Spleen (tissue), 11 donors: ENCODE measurements around the gene SDK1. TPM values are rescaled to one million over a fixed set of nuclear protein-coding genes. Genes with fewer than 3 reads are reported as not detected.

Source experiments
- DNase-seq: peaks from one replicate; pipeline ENCODE4 v3.0.0-alpha.2; 2020
- H3K27ac ChIP-seq, 8 donors: fragments of 200-600 bp; sonication (generic) in 7 of 8; 1 replicate in 4 of 8; 2 replicates in 4 of 8; pipeline versions ENCODE4 v1.5.0 to v1.8.0; 2016 to 2021; ENCODE audit warnings: inconsistent platforms in 4 of 8, mild to moderate bottlenecking in 4 of 8, moderate library complexity in 1 of 8
- H3K27me3 ChIP-seq, 7 donors: fragments of 200-600 bp; sonication (generic) in 6 of 7; replicated peaks in 1 of 7; 1 replicate in 4 of 7; 2 replicates in 3 of 7; pipeline versions ENCODE4 v1.5.0 to v1.8.0; 2016 to 2021; ENCODE audit warnings: inconsistent platforms in 3 of 7, mild to moderate bottlenecking in 1 of 7
- H3K36me3 ChIP-seq, 6 donors: fragments of 200-600 bp; sonication (generic) in 5 of 6; 1 replicate in 4 of 6; 2 replicates in 2 of 6; pipeline versions ENCODE4 v1.5.0 to v1.8.0; 2016 to 2021; ENCODE audit warnings: inconsistent platforms in 2 of 6
- H3K4me1 ChIP-seq, 6 donors: fragments of 200-600 bp; sonication (generic) in 5 of 6; 1 replicate in 3 of 6; 2 replicates in 3 of 6; pipeline versions ENCODE4 v1.5.0 to v1.8.0; 2016 to 2021; ENCODE audit warnings: inconsistent platforms in 3 of 6
- H3K4me3 ChIP-seq, 8 donors: fragments of 200-600 bp; sonication (generic) in 7 of 8; 1 replicate in 4 of 8; 2 replicates in 4 of 8; pipeline versions ENCODE4 v1.5.0 to v1.8.0; 2016 to 2021; ENCODE audit warnings: inconsistent platforms in 4 of 8, mild to moderate bottlenecking in 4 of 8, moderate library complexity in 2 of 8
- H3K9me3 ChIP-seq, 8 donors: fragments of 200-600 bp; sonication (generic) in 7 of 8; 1 replicate in 4 of 8; 2 replicates in 4 of 8; pipeline versions ENCODE4 v1.5.0 to v1.8.0; 2016 to 2021; ENCODE audit warnings: inconsistent platforms in 4 of 8
- POLR2A ChIP-seq, 3 donors: fragments of 450-650 bp; IDR thresholded peaks; one replicate each; pipeline ENCODE4 v1.5.1; 2017; ENCODE audit warnings: antibody characterized with exemption in 3 of 3, mild to moderate bottlenecking in 1 of 3
- POLR2AphosphoS5 ChIP-seq, 3 donors: sonication (generic); formaldehyde crosslinking; IDR thresholded peaks; one replicate each; pipeline ENCODE4 v1.5.1; 2017; ENCODE audit warnings: antibody characterized with exemption in 3 of 3
- WGBS, 5 donors: extraction: QIAGEN DNeasy Blood & Tissue Kit in 3 of 5; methylation state at CpG; one replicate each; pipeline versions ENCODE4 v1.1.5 to v1.1.7; 2013 to 2018; 5-methylcytosine and 5-hydroxymethylcytosine counted together
- intact Hi-C: fragments of 100-400 bp; cut with DNase I; formaldehyde crosslinking; loops from one replicate; pipeline ENCODE4 v1.15.0; 2023; ENCODE audit warnings: low total_unique reads
- polyA plus RNA-seq, 3 donors: library from polyadenylated mRNA; stranded (reverse); fragments of 200-250 nt; gene quantifications; one replicate each; pipeline ENCODE4 v1.2.1, GENCODE V29; 2013
- total RNA-seq, 7 donors: library from RNA; depleted of rRNA in 3 of 7; stranded (reverse); fragments of >200 nt in 3 of 7; fragmentation: NEBNext Ultra II Directional in 4 of 7; extraction: Animal tissue kit (Norgen Biotek cat#: 25700) in 4 of 7; gene quantifications; one replicate each; pipeline versions ENCODE4 v1.1.0 to v1.2.1, GENCODE V29; 2016 to 2021
- TF ChIP-seq, protein P1 (sequence below), 11 experiments: fragments of 200-600 bp in 7 of 11; fragments of 450-650 bp in 4 of 11; sonication (generic) in 4 of 11; IDR thresholded peaks in 8 of 11; conservative IDR thresholded peaks in 3 of 11; 1 replicate in 7 of 11; 2 replicates in 4 of 11; pipeline versions ENCODE4 v1.4.0 to v1.8.0; 2016 to 2021; ENCODE audit warnings: antibody characterized with exemption in 11 of 11, inconsistent platforms in 4 of 11, mild to moderate bottlenecking in 1 of 11
- donor health status: healthy with polysubstance abuse.
- donor health status: DM: no; HTN: no; CAD: no; lungs with moderate emphysema.
- donor health status: DM: no; HTN: no; CAD: no.
- donor health status: Bipolar disorder and iron deficiency.
- donor health status: healthy.
- donor health status: DM: no; HTN: no; CAD: no.
- donor health status: DM: yes; HTN: yes; CAD: no.

Gene SDK1
- total and polyA plus RNA-seq, 10 donors: 3.2 to 54.1 (median 35.1) TPM

DNA sequence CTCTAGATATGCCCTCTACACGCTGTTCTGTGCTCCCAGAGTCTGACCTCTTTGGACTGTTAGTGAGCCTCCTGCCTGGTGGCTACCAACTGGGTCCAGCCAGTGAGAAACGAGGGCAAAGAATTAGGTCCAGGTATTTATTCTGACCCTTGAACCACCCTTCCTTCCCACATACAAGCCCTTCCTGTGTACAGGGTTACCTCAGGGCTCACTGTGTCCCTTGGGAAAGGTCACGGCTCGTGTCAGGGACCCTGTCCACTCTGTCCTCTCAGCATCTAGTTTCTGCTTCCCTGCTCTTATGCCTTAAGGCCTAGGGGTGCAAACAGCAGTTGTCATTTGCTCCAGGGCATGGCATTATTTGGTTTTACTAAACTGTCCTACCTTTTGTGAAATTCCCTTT lies 180.4 kb downstream of the SDK1 start:
- no peaks in the 10 kb centered on the region for H3K9me3 ChIP-seq
- H3K4me1 ChIP-seq: peaks cover 0 to 20% (median 1%) of the 10 kb centered on the region in 6 donors
- H3K4me3 ChIP-seq: no peak overlapping the region
- DNase-seq: no peak
- WGBS, 5 donors: 61 to 90% (median 67%) methylated on average over 4 of the region's 4 CpGs
- H3K27ac ChIP-seq: peak overlapping the region in 5 of 8 donors; percentile 22 to 48 (median 45)
- no peaks in the 10 kb centered on the region for H3K27me3 ChIP-seq
- H3K36me3 ChIP-seq: no peaks in the 10 kb centered on the region
- peak in 1 of 3 donors; percentile 69 for TF ChIP-seq POLR2AphosphoS5 (IDR thresholded peaks at IDR 0.05)
- TF ChIP-seq, protein P1, sequence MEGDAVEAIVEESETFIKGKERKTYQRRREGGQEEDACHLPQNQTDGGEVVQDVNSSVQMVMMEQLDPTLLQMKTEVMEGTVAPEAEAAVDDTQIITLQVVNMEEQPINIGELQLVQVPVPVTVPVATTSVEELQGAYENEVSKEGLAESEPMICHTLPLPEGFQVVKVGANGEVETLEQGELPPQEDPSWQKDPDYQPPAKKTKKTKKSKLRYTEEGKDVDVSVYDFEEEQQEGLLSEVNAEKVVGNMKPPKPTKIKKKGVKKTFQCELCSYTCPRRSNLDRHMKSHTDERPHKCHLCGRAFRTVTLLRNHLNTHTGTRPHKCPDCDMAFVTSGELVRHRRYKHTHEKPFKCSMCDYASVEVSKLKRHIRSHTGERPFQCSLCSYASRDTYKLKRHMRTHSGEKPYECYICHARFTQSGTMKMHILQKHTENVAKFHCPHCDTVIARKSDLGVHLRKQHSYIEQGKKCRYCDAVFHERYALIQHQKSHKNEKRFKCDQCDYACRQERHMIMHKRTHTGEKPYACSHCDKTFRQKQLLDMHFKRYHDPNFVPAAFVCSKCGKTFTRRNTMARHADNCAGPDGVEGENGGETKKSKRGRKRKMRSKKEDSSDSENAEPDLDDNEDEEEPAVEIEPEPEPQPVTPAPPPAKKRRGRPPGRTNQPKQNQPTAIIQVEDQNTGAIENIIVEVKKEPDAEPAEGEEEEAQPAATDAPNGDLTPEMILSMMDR (IDR thresholded peaks at IDR 0.05 in 8 of 11, conservative IDR thresholded peaks at IDR 0.05 in 3 of 11): no peak
- intact Hi-C loops: no loop called here

DNA sequence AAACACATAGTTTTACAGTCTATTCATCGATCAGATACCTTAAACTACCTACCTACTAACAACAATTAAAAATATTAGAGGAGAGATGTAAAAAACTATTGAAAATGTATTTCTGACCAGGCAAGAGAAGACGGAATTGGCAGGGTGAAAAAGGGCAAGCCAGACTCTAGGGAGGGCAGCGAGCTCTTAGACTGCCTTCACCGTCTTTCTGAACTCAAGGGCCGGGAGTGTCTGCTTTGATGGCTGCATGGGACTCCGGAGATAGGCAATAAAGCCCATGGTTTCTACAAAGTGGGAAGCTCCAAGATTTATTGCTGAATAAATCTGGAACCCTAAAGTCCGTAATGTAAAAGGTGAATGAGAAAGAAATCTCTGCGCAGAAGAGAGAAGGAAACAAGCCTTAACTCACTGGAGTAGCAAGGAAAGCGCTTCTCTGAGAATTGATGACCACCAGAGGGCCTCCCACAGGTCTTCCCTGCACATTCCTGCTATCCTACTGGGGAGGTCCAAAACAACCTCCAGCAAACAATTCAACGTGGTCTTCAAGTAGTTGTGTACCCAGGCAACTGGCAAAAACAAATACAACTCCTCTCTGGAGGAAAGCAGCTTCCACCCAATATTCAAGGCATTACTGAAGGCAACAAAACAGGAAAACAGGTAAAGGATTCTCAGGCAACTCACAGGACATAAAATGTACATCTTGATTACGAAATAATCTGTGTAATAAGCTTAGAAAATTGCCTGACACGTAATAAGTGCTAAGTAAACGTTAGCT lies 181.3 kb downstream of the SDK1 start:
- intact Hi-C loops: no loop called here
- 58 to 69% (median 62%) methylated on average over 13 of the region's 13 CpGs for WGBS, 5 donors

DNA sequence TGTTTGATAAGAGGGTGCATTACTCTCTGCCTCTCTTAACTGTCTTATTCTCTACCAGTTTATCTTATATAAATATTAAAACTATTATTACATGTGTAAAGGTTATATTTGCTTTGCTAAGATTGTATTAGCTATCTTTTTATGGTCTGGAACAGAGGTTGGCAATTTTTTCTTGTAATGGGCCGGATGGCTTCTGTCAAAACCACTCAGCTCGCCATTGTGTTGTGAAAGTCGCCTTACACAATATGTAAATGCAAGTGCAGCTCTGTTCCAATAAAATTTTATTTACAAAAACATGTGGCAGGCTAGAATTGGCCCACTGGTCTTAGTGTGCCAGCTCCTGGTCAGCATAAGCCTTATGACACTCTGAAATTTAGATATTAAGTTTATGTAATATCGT lies 185.8 kb downstream of the SDK1 start:
- no peaks in the 10 kb centered on the region for H3K27me3 ChIP-seq
- no peak for DNase-seq
- no peaks in the 10 kb centered on the region for H3K9me3 ChIP-seq
- no peaks in the 10 kb centered on the region for H3K36me3 ChIP-seq
- intact Hi-C loops: no loop called here
- peaks cover 0 to 12% (median 0%) of the 10 kb centered on the region in 6 donors for H3K4me1 ChIP-seq
- H3K27ac ChIP-seq: no peak overlapping the region
- no peak overlapping the region for H3K4me3 ChIP-seq
- TF ChIP-seq, protein P1 (IDR thresholded peaks at IDR 0.05 in 8 of 11, conservative IDR thresholded peaks at IDR 0.05 in 3 of 11): no peak
- TF ChIP-seq POLR2AphosphoS5 (IDR thresholded peaks at IDR 0.05): no peak
- TF ChIP-seq POLR2A (IDR thresholded peaks at IDR 0.05): no peak
- 66 to 91% (median 83%) methylated on average over 4 of the region's 4 CpGs for whole genome bisulfite sequencing, 5 donors

More for the DNA sequence above, 181.3 kb downstream of the SDK1 start:
- DNase-seq: no peak
- Histone ChIP-seq H3K27ac (peak overlapping the region in 5 of 8 donors; percentile 21 to 54 (median 45)), H3K36me3 (no peaks in the 10 kb centered on the region), H3K4me3 (no peak overlapping the region), H3K4me1 (peaks cover 0 to 20% (median 1%) of the 10 kb centered on the region in 6 donors), H3K9me3 (no peaks in the 10 kb centered on the region), H3K27me3 (no peaks in the 10 kb centered on the region)
- TF ChIP-seq POLR2A (IDR thresholded peaks at IDR 0.05): no peak
- TF ChIP-seq, protein P1 (IDR thresholded peaks at IDR 0.05 in 8 of 11, conservative IDR thresholded peaks at IDR 0.05 in 3 of 11): peak in 9 of 11 experiments; percentile 17 to 53 (median 40)

DNA sequence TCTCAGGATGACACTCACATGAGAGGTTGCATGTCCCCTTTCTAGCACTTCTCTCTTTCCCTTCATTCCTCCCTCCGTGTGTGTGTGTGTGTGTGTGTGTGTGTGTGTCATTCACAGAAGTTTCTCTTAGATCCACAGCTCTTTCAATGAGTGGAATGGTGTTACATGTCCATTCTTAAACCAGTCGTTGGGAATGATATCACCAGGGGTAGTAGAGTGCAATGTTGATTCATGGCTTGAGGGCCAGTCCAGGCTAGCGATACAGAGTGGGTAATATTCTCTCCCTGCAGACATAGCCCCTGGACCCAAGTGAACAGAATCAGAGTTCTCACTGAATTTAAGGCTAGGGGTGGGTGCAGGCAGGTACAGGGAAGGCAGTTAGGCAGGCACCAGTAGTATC lies 187.8 kb downstream of the SDK1 start:
- Histone ChIP-seq H3K4me3 (no peak overlapping the region), H3K27me3 (no peaks in the 10 kb centered on the region), H3K9me3 (no peaks in the 10 kb centered on the region), H3K4me1 (peaks cover 0 to 12% (median 0%) of the 10 kb centered on the region in 6 donors), H3K27ac (no peak overlapping the region), H3K36me3 (no peaks in the 10 kb centered on the region)
- 70 to 94% (median 77%) methylated on average over 3 of the region's 3 CpGs for WGBS, 5 donors
- TF ChIP-seq, protein P1 (IDR thresholded peaks at IDR 0.05 in 8 of 11, conservative IDR thresholded peaks at IDR 0.05 in 3 of 11): no peak
- TF ChIP-seq POLR2AphosphoS5 (IDR thresholded peaks at IDR 0.05) (no peak), POLR2A (IDR thresholded peaks at IDR 0.05) (no peak)
- intact Hi-C loops: no loop called here
- no peak for DNase-seq
